Cardiac muscle cell (in vitro differentiated cells and primary cell): Measurements from ENCODE around the gene PTPRK. TPM values are rescaled to one million over a fixed set of nuclear protein-coding genes. Genes with fewer than 3 reads are reported as not detected.

Experiments
- DNase-seq, 2 donors: peaks; one replicate each; pipeline versions ENCODE4 v3.0.0 to v3.0.0-alpha.2; 2010 to 2017; ENCODE audit warnings: low read depth in 1 of 2, low spot score in 1 of 2
- H3K27ac ChIP-seq: fragments of 200-600 bp; sonication (generic); 2 replicates; pipeline ENCODE4 v1.5.1; 2016
- H3K27me3 ChIP-seq: fragments of 200-600 bp; sonication (generic); 2 replicates; pipeline ENCODE4 v1.6.0; 2016; ENCODE audit warnings: control low read depth
- H3K36me3 ChIP-seq: fragments of 200-600 bp; sonication (generic); 2 replicates; pipeline ENCODE4 v1.5.1; 2016; ENCODE audit warnings: control low read depth
- H3K4me1 ChIP-seq: fragments of 200-600 bp; sonication (generic); 2 replicates; pipeline ENCODE4 v1.8.1; 2017; ENCODE audit warnings: low read depth, mild to moderate bottlenecking, mixed run types
- H3K4me3 ChIP-seq: fragments of 200-600 bp; sonication (generic); 2 replicates; pipeline ENCODE4 v1.5.1; 2016; ENCODE audit warnings: mild to moderate bottlenecking
- H3K9me3 ChIP-seq: fragments of 200-600 bp; sonication (generic); 2 replicates; pipeline ENCODE4 v1.5.1; 2017; ENCODE audit warnings: low read depth, mild to moderate bottlenecking, control low read depth
- CTCF ChIP-seq: IDR thresholded peaks from 2 replicates; pipeline ENCODE4 v1.5.1; 2012; ENCODE audit warnings: low read depth, mild to moderate bottlenecking, low read length
- polyA plus RNA-seq: library from polyadenylated mRNA; unstranded; fragments of >200 nt; fragmentation: Nextera tagmentation; extraction: Ambion mirVana; gene quantifications from 2 replicates; pipeline ENCODE4 v1.2.1, GENCODE V29; 2016
- total RNA-seq: library from RNA; depleted of rRNA; stranded (reverse); fragments of >200 nt; gene quantifications from 2 replicates; pipeline ENCODE4 v1.2.3, GENCODE V29; 2016

Gene PTPRK
- total and polyA plus RNA-seq, 2 experiments from 2014 or later = 48.3 to 73.1 TPM

GRCh38 chr6:128516514-128516898 lies 3.9 kb downstream of the PTPRK start:
- Histone ChIP-seq H3K27me3 (no peaks in the 10 kb centered on the region), H3K9me3 (no peaks in the 10 kb centered on the region), H3K4me3 (peak overlapping the region; percentile 78), H3K36me3 (no peaks in the 10 kb centered on the region), H3K27ac (no peak overlapping the region), H3K4me1 (peaks cover 29% of the 10 kb centered on the region)
- DNase-seq = no peak
- TF ChIP-seq CTCF = peak; percentile 12

DNA sequence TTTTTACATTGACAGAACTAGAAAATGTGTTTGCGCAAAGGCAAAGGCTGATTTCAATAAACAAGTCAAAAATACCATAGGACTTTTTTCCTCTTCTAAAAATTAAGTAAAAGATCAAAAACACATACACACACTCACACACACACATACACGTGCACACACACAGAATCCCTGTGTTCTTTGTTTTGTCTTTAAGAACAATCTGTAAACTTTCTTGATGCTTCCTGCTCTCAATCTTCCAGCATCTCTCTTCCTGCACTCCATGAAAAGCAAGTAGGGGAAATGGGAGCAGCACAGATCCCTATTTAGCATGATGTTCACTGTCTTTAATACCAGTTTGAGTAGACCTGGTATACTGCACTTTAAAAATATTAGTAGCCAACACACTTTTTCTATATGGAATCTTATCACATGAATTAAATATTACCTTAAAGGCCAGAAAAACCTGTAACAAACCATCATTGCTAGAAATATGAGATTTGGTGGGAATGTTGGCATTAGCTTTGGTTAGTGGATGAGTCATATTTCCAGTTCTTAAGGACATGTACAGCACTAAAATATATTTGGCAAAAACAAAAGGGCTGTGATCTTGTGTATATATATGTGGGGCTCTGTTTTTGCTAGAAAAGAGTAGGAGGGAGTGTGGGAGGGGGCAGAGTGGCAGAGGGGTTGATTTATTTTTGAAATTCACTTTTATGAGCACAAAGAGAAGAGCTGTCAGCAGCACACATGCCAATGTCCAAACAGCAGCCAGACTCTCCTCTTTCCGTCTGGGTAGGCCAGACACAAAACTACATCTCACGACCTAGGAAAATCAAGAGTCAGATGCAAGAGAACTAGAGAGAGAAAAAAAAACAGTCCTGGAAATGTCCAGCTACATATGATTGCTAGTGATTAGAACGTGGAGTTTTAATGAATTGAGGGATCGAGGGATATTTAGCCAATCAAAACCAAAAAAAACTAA lies 4.6 kb downstream of the PTPRK start:
- Histone ChIP-seq H3K4me3 (peak overlapping the region; percentile 78), H3K36me3 (no peaks in the 10 kb centered on the region), H3K27me3 (no peaks in the 10 kb centered on the region), H3K27ac (no peak overlapping the region), H3K9me3 (no peaks in the 10 kb centered on the region), H3K4me1 (peaks cover 29% of the 10 kb centered on the region)
- peak in 1 of 2 donors; percentile 59 for DNase-seq
- no peak for TF ChIP-seq CTCF

DNA sequence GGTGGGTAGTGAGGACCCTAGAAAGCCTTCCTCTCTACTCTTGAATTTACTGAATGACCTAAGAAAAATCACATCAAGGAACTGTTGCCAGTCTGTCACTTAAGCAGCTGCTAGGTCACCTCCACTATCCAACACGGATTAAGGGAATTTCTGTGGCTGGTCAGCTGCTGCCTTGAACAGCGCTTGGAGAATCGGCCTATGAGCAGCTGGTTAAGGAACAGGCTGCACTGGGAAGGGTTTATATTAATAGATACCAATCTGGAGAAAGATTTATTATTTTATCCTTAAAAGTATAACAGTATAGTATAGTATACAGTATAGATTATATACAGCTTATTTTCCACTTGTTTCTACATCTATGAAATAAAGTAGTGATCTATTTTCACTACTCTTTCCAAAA lies 6.5 kb downstream of the PTPRK start:
- no peak for DNase-seq
- Histone ChIP-seq H3K36me3 (no peaks in the 10 kb centered on the region), H3K27ac (no peak overlapping the region), H3K27me3 (no peaks in the 10 kb centered on the region), H3K9me3 (no peaks in the 10 kb centered on the region), H3K4me1 (peaks cover 29% of the 10 kb centered on the region), H3K4me3 (no peak overlapping the region)
- no peak for TF ChIP-seq CTCF

GRCh38 chr6:128512296-128512695 lies 8.1 kb downstream of the PTPRK start:
- no peaks in the 10 kb centered on the region for H3K36me3 ChIP-seq
- H3K9me3 ChIP-seq = no peaks in the 10 kb centered on the region
- H3K27me3 ChIP-seq = no peaks in the 10 kb centered on the region
- DNase-seq = no peak
- peaks cover 20% of the 10 kb centered on the region for H3K4me1 ChIP-seq
- H3K27ac ChIP-seq = no peak overlapping the region
- TF ChIP-seq CTCF = no peak
- no peak overlapping the region for H3K4me3 ChIP-seq

DNA sequence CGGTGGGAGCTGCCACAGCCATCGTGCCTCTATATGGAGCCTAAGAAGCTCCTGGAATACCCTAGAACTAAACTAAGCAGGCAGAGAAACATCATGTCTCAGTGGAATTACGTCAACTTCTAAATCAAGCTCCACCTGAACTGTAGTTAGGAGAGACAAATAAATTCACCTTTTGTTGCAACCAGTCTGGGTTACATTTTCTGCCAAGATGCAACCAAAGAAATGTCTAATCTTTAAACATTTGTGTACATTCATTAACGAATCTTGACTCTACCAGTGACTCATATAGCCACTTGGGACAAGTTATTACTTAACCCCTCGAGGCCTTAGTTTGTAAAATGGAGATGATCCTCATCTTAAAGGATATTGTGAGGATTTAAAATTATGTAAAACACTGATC lies 8.9 kb downstream of the PTPRK start:
- no peaks in the 10 kb centered on the region for H3K9me3 ChIP-seq
- no peaks in the 10 kb centered on the region for H3K36me3 ChIP-seq
- no peaks in the 10 kb centered on the region for H3K27me3 ChIP-seq
- DNase-seq = peak in 1 of 2 donors; percentile 41
- H3K27ac ChIP-seq = no peak overlapping the region
- H3K4me3 ChIP-seq = no peak overlapping the region
- H3K4me1 ChIP-seq = peaks cover 12% of the 10 kb centered on the region
- no peak for TF ChIP-seq CTCF
